Endothelial cell of umbilical vein (primary cell): ENCODE results near the gene RNASEH2B. TPM values are rescaled to one million over a fixed set of nuclear protein-coding genes. Genes with fewer than 3 reads are reported as not detected.

ENCODE experiments used
- BruUV-seq: library from RNA; stranded (reverse); fragments of 400-500 nt; replicated peaks from 2 replicates; lab custom pipeline; 2021; lab: Mats Ljungman, UMichigan
- CTCF ChIA-PET: fragments of 300-600, 350-600 bp; sonication (Branson Sonifier 250); formaldehyde crosslinking; loops from one replicate; lab custom pipeline; 2021; ENCODE audit warnings: antibody characterized with exemption, inconsistent platforms; lab: Charles Lee
- POLR2A ChIA-PET: fragments of 300-600, 350-600 bp; sonication (Branson Sonifier 250); formaldehyde crosslinking; loops from one replicate; lab custom pipeline; 2021; ENCODE audit warnings: antibody characterized with exemption, inconsistent platforms; lab: Charles Lee
- DNase-seq: peaks from one replicate; pipeline ENCODE4 v3.0.0-alpha.2; 2011; ENCODE audit warnings: low read depth, low spot score
- FAIRE-seq: peaks from 2 replicates; lab custom pipeline; 2011; peaks lifted over from hg19 to GRCh38; lab: Jason Lieb, UNC
- H2AFZ ChIP-seq: 2 replicates; pipeline ENCODE4 v1.6.0; 2012; ENCODE audit warnings: low read depth, low read length, control low read depth, inconsistent platforms
- H3K27ac ChIP-seq: 2 replicates; pipeline ENCODE4 v1.5.1; 2011; ENCODE audit warnings: low read depth, mild to moderate bottlenecking, control low read depth, low read length, moderate library complexity; ENCODE audit not compliant: insufficient read depth
- H3K27me3 ChIP-seq, 2 experiments: 2 replicates each; pipeline versions ENCODE4 v1.6.0 to v1.6.1; 2011; ENCODE audit warnings: low read length in 2 of 2, mixed read lengths in 1 of 2; ENCODE audit not compliant: control insufficient read depth in 2 of 2, insufficient read depth in 2 of 2
- H3K36me3 ChIP-seq, 2 experiments: 2 replicates in 1 of 2; 3 replicates in 1 of 2; pipeline ENCODE4 v1.5.1; 2011; ENCODE audit warnings: low read length in 2 of 2, mild to moderate bottlenecking in 1 of 2, moderate library complexity in 1 of 2; ENCODE audit not compliant: control insufficient read depth in 2 of 2, insufficient read depth in 2 of 2; ENCODE audit errors: extremely low read depth in 1 of 2
- H3K4me1 ChIP-seq: 3 replicates; pipeline ENCODE4 v1.5.1; 2011; ENCODE audit warnings: mild to moderate bottlenecking, low read length; ENCODE audit not compliant: control insufficient read depth, insufficient read depth; ENCODE audit errors: extremely low read depth
- H3K4me2 ChIP-seq: 2 replicates; pipeline ENCODE4 v1.6.1; 2011; ENCODE audit warnings: low read length, control low read depth, mixed read lengths; ENCODE audit not compliant: insufficient read depth
- H3K4me3 ChIP-seq, 3 experiments: fragments of 200-600 bp in 1 of 3; sonication (generic), shearing (Covaris generic) in 1 of 3; replicated peaks in 1 of 3; 2 replicates each; pipeline ENCODE4 v1.5.1; 2011 to 2016; ENCODE audit warnings: control low read depth in 3 of 3, low read length in 3 of 3, mild to moderate bottlenecking in 2 of 3, inconsistent platforms in 1 of 3, low read depth in 1 of 3, moderate library complexity in 1 of 3; ENCODE audit not compliant: insufficient read depth in 1 of 3
- H3K79me2 ChIP-seq: 2 replicates; pipeline ENCODE4 v1.6.0; 2012; ENCODE audit warnings: low read length, inconsistent platforms; ENCODE audit not compliant: control insufficient read depth, insufficient read depth
- H3K9ac ChIP-seq: replicated peaks from 2 replicates; pipeline ENCODE3; 2011; ENCODE audit warnings: low read length, control low read depth; ENCODE audit not compliant: insufficient read depth; ENCODE audit errors: extremely low read depth
- H3K9me1 ChIP-seq: replicated peaks from 3 replicates; pipeline ENCODE4 v1.6.0; 2011; ENCODE audit warnings: mild to moderate bottlenecking, low read length; ENCODE audit not compliant: control insufficient read depth, insufficient read depth; ENCODE audit errors: extremely low read depth
- H3K9me3 ChIP-seq: replicated peaks from 2 replicates; pipeline ENCODE4 v1.5.1; 2012; ENCODE audit warnings: low read length, inconsistent platforms; ENCODE audit not compliant: control insufficient read depth, insufficient read depth
- H4K20me1 ChIP-seq: replicated peaks from 2 replicates; pipeline ENCODE3; 2011; ENCODE audit warnings: mild to moderate bottlenecking, low read length; ENCODE audit not compliant: control insufficient read depth, insufficient read depth; ENCODE audit errors: extremely low read depth
- EZH2 ChIP-seq: IDR thresholded peaks from 2 replicates; pipeline ENCODE4 v1.6.1; 2012; ENCODE audit warnings: borderline replicate concordance, low read depth, mild to moderate bottlenecking, moderate library complexity, low read length, inconsistent platforms; ENCODE audit not compliant: severe bottlenecking
- FOS ChIP-seq: IDR thresholded peaks from 2 replicates; pipeline ENCODE4 v1.6.1; 2011; ENCODE audit warnings: mild to moderate bottlenecking, low read length, moderate library complexity, borderline replicate concordance; ENCODE audit not compliant: insufficient read depth
- GATA2 ChIP-seq: IDR thresholded peaks from 2 replicates; pipeline ENCODE4 v1.7.0; 2011; ENCODE audit warnings: low read depth, mild to moderate bottlenecking, moderate library complexity, mixed read lengths, low read length; ENCODE audit not compliant: insufficient read length, insufficient read depth
- JUN ChIP-seq: IDR thresholded peaks from 2 replicates; pipeline ENCODE4 v1.6.1; 2011; ENCODE audit warnings: borderline replicate concordance, low read depth; ENCODE audit not compliant: insufficient read length, insufficient read depth
- MYC ChIP-seq: IDR thresholded peaks from one replicate; pipeline ENCODE4 v1.6.1; 2011; ENCODE audit warnings: mild to moderate bottlenecking, low read depth, low read length
- POLR2A ChIP-seq: IDR thresholded peaks from 2 replicates; pipeline ENCODE4 v1.6.1; 2012; ENCODE audit warnings: low read depth, mild to moderate bottlenecking, control low read depth, low read length
- POLR2AphosphoS5 ChIP-seq: IDR thresholded peaks from 2 replicates; pipeline ENCODE4 v1.6.1; 2012; ENCODE audit warnings: low read depth, mild to moderate bottlenecking, control low read depth, low read length, moderate library complexity; ENCODE audit not compliant: insufficient read depth
- dilution Hi-C: fragments of 300-500 bp; cut with MboI; formaldehyde crosslinking; loops from one replicate; pipeline ENCODE4 v1.15.0; 2019; ENCODE audit warnings: low sequenced_read_pairs; ENCODE audit not compliant: extremely low pct_ligation_motif_present
- intact Hi-C: fragments of 100-400 bp; cut with micrococcal nuclease; formaldehyde crosslinking; loops from one replicate; pipeline ENCODE4 v1.10.0; 2022
- polyA plus RNA-seq, 4 experiments: library from polyadenylated mRNA; depleted of rRNA in 3 of 4; stranded (reverse) in 3 of 4; unstranded in 1 of 4; fragments of >200 nt; gene quantifications; 2 replicates each; pipeline versions ENCODE4 v1.2.1 to v1.2.3, GENCODE V29; 2011 to 2012; ENCODE audit warnings: missing spikeins in 1 of 4
- total RNA-seq: library from RNA; stranded (reverse); gene quantifications from 2 replicates; pipeline ENCODE4 v1.2.3, GENCODE V29; 2021
- TF ChIP-seq, protein P1 (sequence below): IDR thresholded peaks from 2 replicates; pipeline ENCODE4 v1.6.1; 2011; ENCODE audit not compliant: insufficient read depth, insufficient read length
- TF ChIP-seq, protein P2 (sequence below), 2 donors: IDR thresholded peaks; 1 replicate in 1 of 2; 2 replicates in 1 of 2; pipeline ENCODE4 v1.5.1; 2011; ENCODE audit warnings: low read length in 2 of 2, mild to moderate bottlenecking in 2 of 2, moderate library complexity in 2 of 2, control low read depth in 1 of 2, inconsistent platforms in 1 of 2, low read depth in 1 of 2; ENCODE audit not compliant: insufficient read depth in 1 of 2; ENCODE audit errors: extremely low read depth in 1 of 2

Gene RNASEH2B
- total and polyA plus RNA-seq, 2 donors (not counting 3 experiments of a cell fraction or from before 2014, with no cell fraction given), result 8.9 to 25.1 TPM

DNA sequence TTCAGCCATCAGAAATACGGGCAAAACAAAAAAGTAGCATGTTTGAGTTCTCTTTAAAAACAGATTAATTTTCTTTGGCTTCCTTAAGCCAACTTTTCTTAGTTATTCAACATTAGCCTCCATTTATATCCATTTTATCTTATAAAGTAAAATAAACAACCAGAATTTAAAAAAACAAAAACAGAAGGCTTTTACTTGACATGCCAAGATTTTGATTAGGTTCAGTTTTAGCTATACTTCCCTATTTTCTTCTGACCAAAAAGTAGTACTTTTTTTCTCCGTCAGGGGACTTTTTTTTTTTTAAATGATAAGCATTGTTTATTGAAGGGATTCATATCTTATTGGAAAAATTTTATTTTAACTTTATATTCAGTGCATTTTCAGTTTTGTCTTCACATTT lies 18.1 kb downstream of the RNASEH2B start:
- dilution Hi-C loops, result no loop called here
- no peak for DNase-seq
- POLR2A ChIA-PET, result no interaction called here
- Histone ChIP-seq H3K79me2 (peaks cover 5% of the 10 kb centered on the region), H2AFZ (no peak overlapping the region), H3K27ac (no peak overlapping the region), H4K20me1 (no peaks in the 10 kb centered on the region), H3K4me2 (no peak overlapping the region), H3K9ac (no peak overlapping the region), H3K4me1 (no peaks in the 10 kb centered on the region), H3K9me3 (no peaks in the 10 kb centered on the region), H3K36me3 (peaks cover 0 to 4% of the 10 kb centered on the region in 2 experiments), H3K4me3 (no peak overlapping the region), H3K9me1 (no peaks in the 10 kb centered on the region), H3K27me3 (no peaks in the 10 kb centered on the region)
- no peak for TF ChIP-seq GATA2
- TF ChIP-seq FOS, result no peak
- no peak for TF ChIP-seq EZH2
- TF ChIP-seq JUN, result no peak
- TF ChIP-seq POLR2AphosphoS5, result no peak
- TF ChIP-seq, protein P1, sequence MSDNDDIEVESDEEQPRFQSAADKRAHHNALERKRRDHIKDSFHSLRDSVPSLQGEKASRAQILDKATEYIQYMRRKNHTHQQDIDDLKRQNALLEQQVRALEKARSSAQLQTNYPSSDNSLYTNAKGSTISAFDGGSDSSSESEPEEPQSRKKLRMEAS, result no peak
- TF ChIP-seq MYC, result no peak
- TF ChIP-seq, protein P2, sequence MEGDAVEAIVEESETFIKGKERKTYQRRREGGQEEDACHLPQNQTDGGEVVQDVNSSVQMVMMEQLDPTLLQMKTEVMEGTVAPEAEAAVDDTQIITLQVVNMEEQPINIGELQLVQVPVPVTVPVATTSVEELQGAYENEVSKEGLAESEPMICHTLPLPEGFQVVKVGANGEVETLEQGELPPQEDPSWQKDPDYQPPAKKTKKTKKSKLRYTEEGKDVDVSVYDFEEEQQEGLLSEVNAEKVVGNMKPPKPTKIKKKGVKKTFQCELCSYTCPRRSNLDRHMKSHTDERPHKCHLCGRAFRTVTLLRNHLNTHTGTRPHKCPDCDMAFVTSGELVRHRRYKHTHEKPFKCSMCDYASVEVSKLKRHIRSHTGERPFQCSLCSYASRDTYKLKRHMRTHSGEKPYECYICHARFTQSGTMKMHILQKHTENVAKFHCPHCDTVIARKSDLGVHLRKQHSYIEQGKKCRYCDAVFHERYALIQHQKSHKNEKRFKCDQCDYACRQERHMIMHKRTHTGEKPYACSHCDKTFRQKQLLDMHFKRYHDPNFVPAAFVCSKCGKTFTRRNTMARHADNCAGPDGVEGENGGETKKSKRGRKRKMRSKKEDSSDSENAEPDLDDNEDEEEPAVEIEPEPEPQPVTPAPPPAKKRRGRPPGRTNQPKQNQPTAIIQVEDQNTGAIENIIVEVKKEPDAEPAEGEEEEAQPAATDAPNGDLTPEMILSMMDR (IDR thresholded peaks at IDR 0.05; ENCODE audit: extremely low read depth in 1 of 2, insufficient read depth in 1 of 2, low read depth in 1 of 2, low read length in 2 of 2), result no peak
- no peak for TF ChIP-seq POLR2A
- no peak for FAIRE-seq
- intact Hi-C loops, result no loop called here
- no TSS peak for BruUV-seq
- CTCF ChIA-PET, result interaction anchor here (1.3 to 1.7 kb wide), 2 partner anchors 10 to 16 kb away, joined by 3 to 7 read pairs; no protein-coding TSS in a partner anchor
